Endothelial cell of umbilical vein (primary cell): ENCODE data around the gene ALG11. TPM values are rescaled to one million over a fixed set of nuclear protein-coding genes. Genes with fewer than 3 reads are reported as not detected.

Experiments
- BruUV-seq: library from RNA; stranded (reverse); fragments of 400-500 nt; replicated peaks from 2 replicates; lab custom pipeline; 2021; lab: Mats Ljungman, UMichigan
- CTCF ChIA-PET: fragments of 300-600, 350-600 bp; sonication (Branson Sonifier 250); formaldehyde crosslinking; loops from one replicate; lab custom pipeline; 2021; ENCODE audit warnings: antibody characterized with exemption, inconsistent platforms; lab: Charles Lee
- POLR2A ChIA-PET: fragments of 300-600, 350-600 bp; sonication (Branson Sonifier 250); formaldehyde crosslinking; loops from one replicate; lab custom pipeline; 2021; ENCODE audit warnings: antibody characterized with exemption, inconsistent platforms; lab: Charles Lee
- DNase-seq: peaks from one replicate; pipeline ENCODE4 v3.0.0-alpha.2; 2011; ENCODE audit warnings: low read depth, low spot score
- FAIRE-seq: peaks from 2 replicates; lab custom pipeline; 2011; peaks lifted over from hg19 to GRCh38; lab: Jason Lieb, UNC
- H2AFZ ChIP-seq: 2 replicates; pipeline ENCODE4 v1.6.0; 2012; ENCODE audit warnings: low read depth, low read length, control low read depth, inconsistent platforms
- H3K27ac ChIP-seq: 2 replicates; pipeline ENCODE4 v1.5.1; 2011; ENCODE audit warnings: low read depth, mild to moderate bottlenecking, control low read depth, low read length, moderate library complexity; ENCODE audit not compliant: insufficient read depth
- H3K27me3 ChIP-seq, 2 experiments: 2 replicates each; pipeline versions ENCODE4 v1.6.0 to v1.6.1; 2011; ENCODE audit warnings: low read length in 2 of 2, mixed read lengths in 1 of 2; ENCODE audit not compliant: control insufficient read depth in 2 of 2, insufficient read depth in 2 of 2
- H3K36me3 ChIP-seq, 2 experiments: 2 replicates in 1 of 2; 3 replicates in 1 of 2; pipeline ENCODE4 v1.5.1; 2011; ENCODE audit warnings: low read length in 2 of 2, mild to moderate bottlenecking in 1 of 2, moderate library complexity in 1 of 2; ENCODE audit not compliant: control insufficient read depth in 2 of 2, insufficient read depth in 2 of 2; ENCODE audit errors: extremely low read depth in 1 of 2
- H3K4me1 ChIP-seq: 3 replicates; pipeline ENCODE4 v1.5.1; 2011; ENCODE audit warnings: mild to moderate bottlenecking, low read length; ENCODE audit not compliant: control insufficient read depth, insufficient read depth; ENCODE audit errors: extremely low read depth
- H3K4me2 ChIP-seq: 2 replicates; pipeline ENCODE4 v1.6.1; 2011; ENCODE audit warnings: low read length, control low read depth, mixed read lengths; ENCODE audit not compliant: insufficient read depth
- H3K4me3 ChIP-seq, 3 experiments: fragments of 200-600 bp in 1 of 3; sonication (generic), shearing (Covaris generic) in 1 of 3; replicated peaks in 1 of 3; 2 replicates each; pipeline ENCODE4 v1.5.1; 2011 to 2016; ENCODE audit warnings: control low read depth in 3 of 3, low read length in 3 of 3, mild to moderate bottlenecking in 2 of 3, inconsistent platforms in 1 of 3, low read depth in 1 of 3, moderate library complexity in 1 of 3; ENCODE audit not compliant: insufficient read depth in 1 of 3
- H3K79me2 ChIP-seq: 2 replicates; pipeline ENCODE4 v1.6.0; 2012; ENCODE audit warnings: low read length, inconsistent platforms; ENCODE audit not compliant: control insufficient read depth, insufficient read depth
- H3K9ac ChIP-seq: replicated peaks from 2 replicates; pipeline ENCODE3; 2011; ENCODE audit warnings: low read length, control low read depth; ENCODE audit not compliant: insufficient read depth; ENCODE audit errors: extremely low read depth
- H3K9me1 ChIP-seq: replicated peaks from 3 replicates; pipeline ENCODE4 v1.6.0; 2011; ENCODE audit warnings: mild to moderate bottlenecking, low read length; ENCODE audit not compliant: control insufficient read depth, insufficient read depth; ENCODE audit errors: extremely low read depth
- H3K9me3 ChIP-seq: replicated peaks from 2 replicates; pipeline ENCODE4 v1.5.1; 2012; ENCODE audit warnings: low read length, inconsistent platforms; ENCODE audit not compliant: control insufficient read depth, insufficient read depth
- H4K20me1 ChIP-seq: replicated peaks from 2 replicates; pipeline ENCODE3; 2011; ENCODE audit warnings: mild to moderate bottlenecking, low read length; ENCODE audit not compliant: control insufficient read depth, insufficient read depth; ENCODE audit errors: extremely low read depth
- EZH2 ChIP-seq: IDR thresholded peaks from 2 replicates; pipeline ENCODE4 v1.6.1; 2012; ENCODE audit warnings: borderline replicate concordance, low read depth, mild to moderate bottlenecking, moderate library complexity, low read length, inconsistent platforms; ENCODE audit not compliant: severe bottlenecking
- FOS ChIP-seq: IDR thresholded peaks from 2 replicates; pipeline ENCODE4 v1.6.1; 2011; ENCODE audit warnings: mild to moderate bottlenecking, low read length, moderate library complexity, borderline replicate concordance; ENCODE audit not compliant: insufficient read depth
- JUN ChIP-seq: IDR thresholded peaks from 2 replicates; pipeline ENCODE4 v1.6.1; 2011; ENCODE audit warnings: borderline replicate concordance, low read depth; ENCODE audit not compliant: insufficient read length, insufficient read depth
- POLR2A ChIP-seq: IDR thresholded peaks from 2 replicates; pipeline ENCODE4 v1.6.1; 2012; ENCODE audit warnings: low read depth, mild to moderate bottlenecking, control low read depth, low read length
- POLR2AphosphoS5 ChIP-seq: IDR thresholded peaks from 2 replicates; pipeline ENCODE4 v1.6.1; 2012; ENCODE audit warnings: low read depth, mild to moderate bottlenecking, control low read depth, low read length, moderate library complexity; ENCODE audit not compliant: insufficient read depth
- dilution Hi-C: fragments of 300-500 bp; cut with MboI; formaldehyde crosslinking; loops from one replicate; pipeline ENCODE4 v1.15.0; 2019; ENCODE audit warnings: low sequenced_read_pairs; ENCODE audit not compliant: extremely low pct_ligation_motif_present
- intact Hi-C: fragments of 100-400 bp; cut with micrococcal nuclease; formaldehyde crosslinking; loops from one replicate; pipeline ENCODE4 v1.10.0; 2022
- polyA plus RNA-seq, 4 experiments: library from polyadenylated mRNA; depleted of rRNA in 3 of 4; stranded (reverse) in 3 of 4; unstranded in 1 of 4; fragments of >200 nt; gene quantifications; 2 replicates each; pipeline versions ENCODE4 v1.2.1 to v1.2.3, GENCODE V29; 2011 to 2012; ENCODE audit warnings: missing spikeins in 1 of 4
- total RNA-seq: library from RNA; stranded (reverse); gene quantifications from 2 replicates; pipeline ENCODE4 v1.2.3, GENCODE V29; 2021
- TF ChIP-seq, protein P1 (sequence below): IDR thresholded peaks from 2 replicates; pipeline ENCODE4 v1.6.1; 2011; ENCODE audit not compliant: insufficient read depth, insufficient read length
- TF ChIP-seq, protein P2 (sequence below), 2 donors: IDR thresholded peaks; 1 replicate in 1 of 2; 2 replicates in 1 of 2; pipeline ENCODE4 v1.5.1; 2011; ENCODE audit warnings: low read length in 2 of 2, mild to moderate bottlenecking in 2 of 2, moderate library complexity in 2 of 2, control low read depth in 1 of 2, inconsistent platforms in 1 of 2, low read depth in 1 of 2; ENCODE audit not compliant: insufficient read depth in 1 of 2; ENCODE audit errors: extremely low read depth in 1 of 2

The ALG11 gene
- total and polyA plus RNA-seq, 2 donors (not counting 3 experiments of a cell fraction or from before 2014, with no cell fraction given), result 6.5 to 31.0 TPM

DNA sequence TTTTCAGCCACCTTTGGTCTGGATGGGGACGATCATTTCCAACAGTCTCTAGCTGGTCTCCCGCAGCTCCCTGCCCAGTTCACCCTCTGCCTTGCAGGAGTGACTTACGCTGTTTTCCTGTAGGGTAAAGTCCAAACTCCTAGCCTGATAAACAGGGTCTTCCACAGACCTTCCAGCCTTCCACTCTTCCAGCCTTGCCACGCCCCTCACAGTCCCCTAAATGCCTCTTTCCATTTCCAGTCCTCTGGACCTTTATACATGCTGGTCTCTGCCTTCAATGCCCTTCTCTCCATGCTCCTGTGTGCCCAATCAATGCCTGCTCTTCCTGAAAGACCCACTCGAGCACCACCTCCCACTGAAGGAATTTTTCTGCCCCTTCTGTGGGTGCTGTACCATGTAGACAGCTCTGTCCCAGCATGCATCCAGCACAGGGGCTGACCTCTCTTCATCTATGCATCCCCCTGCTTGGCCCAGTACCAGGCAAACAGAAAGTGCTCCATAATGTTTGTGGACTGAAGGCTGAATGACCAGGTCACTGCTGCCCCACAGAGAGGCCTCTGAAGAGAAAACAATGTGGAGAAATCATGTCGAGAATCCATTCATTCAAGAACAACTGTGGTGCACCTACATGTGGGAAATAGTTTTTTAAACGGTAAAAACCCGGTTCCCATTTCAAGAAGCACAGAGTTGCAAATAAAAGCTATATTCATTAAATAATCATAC lies 5.5 kb upstream of the ALG11 start:
- no peaks in the 10 kb centered on the region for H3K9me1 ChIP-seq
- H3K36me3 ChIP-seq, result no peaks in the 10 kb centered on the region
- CTCF ChIA-PET, result interaction anchor here (2.9 kb wide), 1 partner anchor 121 kb away, joined by 15 read pairs; no protein-coding TSS in a partner anchor
- FAIRE-seq (no peak), DNase-seq (no peak)
- dilution Hi-C loops, result no loop called here
- H3K27me3 ChIP-seq, result peaks cover 13 to 14% of the 10 kb centered on the region in 2 experiments
- H3K79me2 ChIP-seq, result no peaks in the 10 kb centered on the region
- no peaks in the 10 kb centered on the region for H3K9me3 ChIP-seq
- intact Hi-C loops, result no loop called here
- BruUV-seq, result no TSS peak
- no peak for TF ChIP-seq EZH2
- TF ChIP-seq, protein P1, sequence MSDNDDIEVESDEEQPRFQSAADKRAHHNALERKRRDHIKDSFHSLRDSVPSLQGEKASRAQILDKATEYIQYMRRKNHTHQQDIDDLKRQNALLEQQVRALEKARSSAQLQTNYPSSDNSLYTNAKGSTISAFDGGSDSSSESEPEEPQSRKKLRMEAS, result no peak
- no peak for TF ChIP-seq FOS
- no peak for TF ChIP-seq JUN
- TF ChIP-seq POLR2AphosphoS5, result no peak
- TF ChIP-seq, protein P2, sequence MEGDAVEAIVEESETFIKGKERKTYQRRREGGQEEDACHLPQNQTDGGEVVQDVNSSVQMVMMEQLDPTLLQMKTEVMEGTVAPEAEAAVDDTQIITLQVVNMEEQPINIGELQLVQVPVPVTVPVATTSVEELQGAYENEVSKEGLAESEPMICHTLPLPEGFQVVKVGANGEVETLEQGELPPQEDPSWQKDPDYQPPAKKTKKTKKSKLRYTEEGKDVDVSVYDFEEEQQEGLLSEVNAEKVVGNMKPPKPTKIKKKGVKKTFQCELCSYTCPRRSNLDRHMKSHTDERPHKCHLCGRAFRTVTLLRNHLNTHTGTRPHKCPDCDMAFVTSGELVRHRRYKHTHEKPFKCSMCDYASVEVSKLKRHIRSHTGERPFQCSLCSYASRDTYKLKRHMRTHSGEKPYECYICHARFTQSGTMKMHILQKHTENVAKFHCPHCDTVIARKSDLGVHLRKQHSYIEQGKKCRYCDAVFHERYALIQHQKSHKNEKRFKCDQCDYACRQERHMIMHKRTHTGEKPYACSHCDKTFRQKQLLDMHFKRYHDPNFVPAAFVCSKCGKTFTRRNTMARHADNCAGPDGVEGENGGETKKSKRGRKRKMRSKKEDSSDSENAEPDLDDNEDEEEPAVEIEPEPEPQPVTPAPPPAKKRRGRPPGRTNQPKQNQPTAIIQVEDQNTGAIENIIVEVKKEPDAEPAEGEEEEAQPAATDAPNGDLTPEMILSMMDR (IDR thresholded peaks at IDR 0.05; ENCODE audit: extremely low read depth in 1 of 2, insufficient read depth in 1 of 2, low read depth in 1 of 2, low read length in 2 of 2), result no peak
- TF ChIP-seq POLR2A, result no peak
- H3K27ac ChIP-seq, result no peak overlapping the region
- H2AFZ ChIP-seq, result no peak overlapping the region
- no peak overlapping the region for H3K9ac ChIP-seq
- POLR2A ChIA-PET, result no interaction called here
- no peak overlapping the region for H3K4me3 ChIP-seq
- H4K20me1 ChIP-seq, result no peaks in the 10 kb centered on the region
- no peak overlapping the region for H3K4me2 ChIP-seq
- peaks cover 5% of the 10 kb centered on the region for H3K4me1 ChIP-seq
